Activated CD8-positive, alpha-beta T cell treated with anti-CD3 and anti-CD28 coated beads, Interleukin-2, amount 10 ng/mL, durations not matched to agents 7 days and 5 days (primary cell): ENCODE results near the gene TMEM33. TPM values are rescaled to one million over a fixed set of nuclear protein-coding genes. Genes with fewer than 3 reads are reported as not detected.

Source experiments
- ATAC-seq: fragments of 150-1000 bp; cut with Tn5 transposase; one replicate; pipeline ENCODE4 v1.10.0; 2021; ENCODE audit warnings: moderate library complexity
- CTCF ChIA-PET: fragments of 350-600 bp; sonication (Branson Sonifier 250); formaldehyde crosslinking; loops from one replicate; lab custom pipeline; 2021; ENCODE audit warnings: antibody characterized with exemption; lab: Charles Lee
- POLR2A ChIA-PET: fragments of 350-600 bp; sonication (Branson Sonifier 250); formaldehyde crosslinking; loops from one replicate; lab custom pipeline; 2021; ENCODE audit warnings: antibody characterized with exemption; lab: Charles Lee
- DNase-seq: peaks from one replicate; pipeline ENCODE4 v3.0.0-alpha.2; 2020
- H3K27ac Mint-ChIP-seq: one replicate; pipeline ENCODE4 v1.8.0; 2021; ENCODE audit warnings: mild to moderate bottlenecking, mixed read lengths
- H3K27me3 Mint-ChIP-seq: one replicate; pipeline ENCODE4 v1.8.0; 2021; ENCODE audit warnings: low read depth, mixed read lengths
- H3K36me3 Mint-ChIP-seq: one replicate; pipeline ENCODE4 v1.8.0; 2021; ENCODE audit warnings: low read depth, mixed read lengths
- H3K4me1 Mint-ChIP-seq: one replicate; pipeline ENCODE4 v1.8.0; 2021; ENCODE audit warnings: low read depth, mixed read lengths
- H3K4me3 Mint-ChIP-seq: one replicate; pipeline ENCODE4 v1.8.0; 2021; ENCODE audit warnings: mild to moderate bottlenecking, mixed read lengths
- H3K9me3 Mint-ChIP-seq: one replicate; pipeline ENCODE4 v1.8.0; 2022; ENCODE audit warnings: mixed read lengths; ENCODE audit not compliant: insufficient read depth
- total RNA-seq, 2 experiments: library from RNA; stranded (reverse); gene quantifications; one replicate each; pipeline ENCODE4 v1.2.3, GENCODE V29; 2021

The TMEM33 gene
- total RNA-seq, 2 experiments from 2014 or later: 59.9 TPM

DNA sequence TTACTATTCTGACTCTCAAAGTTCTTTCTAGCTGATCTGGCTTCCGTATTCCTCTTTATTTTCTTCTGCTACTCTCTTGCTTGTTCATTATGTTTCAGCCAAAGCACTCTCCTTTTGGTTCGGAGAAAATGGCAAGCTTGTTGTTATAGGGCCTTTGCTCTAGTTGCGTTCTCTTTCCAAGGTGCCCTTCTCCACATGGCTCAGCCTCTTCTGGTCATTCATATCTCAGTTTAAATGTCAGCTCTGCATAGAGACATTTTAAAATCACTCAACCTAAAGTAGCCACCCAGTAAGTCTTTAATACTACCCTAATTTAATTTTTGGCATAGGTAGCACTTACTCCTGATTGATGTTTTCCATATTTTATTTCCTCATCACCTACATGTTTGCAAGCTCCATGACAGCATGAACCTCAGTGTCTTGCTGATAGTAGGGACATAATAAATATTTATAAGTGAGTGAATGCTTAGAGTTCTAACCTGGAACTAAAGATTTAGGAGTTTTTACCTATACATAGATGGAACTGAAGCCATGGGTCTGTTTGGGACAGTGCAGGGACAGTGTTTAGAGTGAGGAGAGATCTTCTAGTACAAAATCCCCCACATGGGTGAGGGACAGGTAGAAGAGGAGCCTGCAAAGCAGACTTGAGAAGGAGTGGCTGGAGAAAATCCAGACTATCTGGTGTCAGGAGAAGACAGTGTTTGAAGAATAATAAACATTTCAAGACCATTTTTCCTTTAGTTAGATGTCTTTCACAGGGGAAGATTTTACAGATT is 73.0 kb downstream of the TMEM33 start:
- CTCF ChIA-PET: no interaction called here
- Mint-ChIP-seq H3K27me3 (no peaks in the 10 kb centered on the region), H3K27ac (no peak overlapping the region), H3K9me3 (no peaks in the 10 kb centered on the region), H3K36me3 (peaks cover 51% of the 10 kb centered on the region), H3K4me1 (no peaks in the 10 kb centered on the region), H3K4me3 (no peak overlapping the region)
- POLR2A ChIA-PET: no interaction called here
- no peak for DNase-seq
- no peak for ATAC-seq

Other genes with a start within 250 kb of the TMEM33 start
- gene PHOX2B, start 186.7 kb upstream of the TMEM33 start, total RNA-seq: not detected
- gene DCAF4L1, start 46.3 kb downstream of the TMEM33 start, total RNA-seq: under 1 TPM; 0.21 to 0.32 TPM
- gene SLC30A9, start 55.1 kb downstream of the TMEM33 start, total RNA-seq: 10 to 100 TPM; 30.9 to 32.0 TPM
- gene BEND4, start 217.2 kb downstream of the TMEM33 start, total RNA-seq: under 1 TPM; 0.37 to 0.81 TPM